ENCODE measurements around the gene NTS.
A peak's percentile ranks its signal among the peaks of the same experiment; 100 is the strongest.

Gene NTS, protein sequence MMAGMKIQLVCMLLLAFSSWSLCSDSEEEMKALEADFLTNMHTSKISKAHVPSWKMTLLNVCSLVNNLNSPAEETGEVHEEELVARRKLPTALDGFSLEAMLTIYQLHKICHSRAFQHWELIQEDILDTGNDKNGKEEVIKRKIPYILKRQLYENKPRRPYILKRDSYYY

DNA sequence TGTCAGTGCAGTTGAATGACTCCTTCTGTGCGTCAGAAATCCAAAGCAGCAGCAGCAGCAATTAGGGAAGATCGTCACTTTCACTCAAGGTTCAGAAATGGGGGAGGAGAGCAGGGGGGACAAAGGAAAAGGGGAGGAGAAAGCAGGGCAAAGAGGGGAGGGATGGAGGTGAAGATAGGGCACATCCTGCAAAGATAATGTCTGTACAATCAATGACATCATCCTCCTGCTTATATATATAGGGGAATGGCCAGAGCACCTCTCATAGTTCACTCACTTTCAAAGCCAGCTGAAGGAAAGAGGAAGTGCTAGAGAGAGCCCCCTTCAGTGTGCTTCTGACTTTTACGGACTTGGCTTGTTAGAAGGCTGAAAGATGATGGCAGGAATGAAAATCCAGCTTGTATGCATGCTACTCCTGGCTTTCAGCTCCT is at the start of gene NTS:
Gene NTS, plus strand, starts transcription at position 265 of the 431 bp plus-strand sequence. Its CDS starts 109 bp downstream, at position 374.
- DNase-seq (ENCODE audit: low spot score), result peak; percentile 2

DNA sequence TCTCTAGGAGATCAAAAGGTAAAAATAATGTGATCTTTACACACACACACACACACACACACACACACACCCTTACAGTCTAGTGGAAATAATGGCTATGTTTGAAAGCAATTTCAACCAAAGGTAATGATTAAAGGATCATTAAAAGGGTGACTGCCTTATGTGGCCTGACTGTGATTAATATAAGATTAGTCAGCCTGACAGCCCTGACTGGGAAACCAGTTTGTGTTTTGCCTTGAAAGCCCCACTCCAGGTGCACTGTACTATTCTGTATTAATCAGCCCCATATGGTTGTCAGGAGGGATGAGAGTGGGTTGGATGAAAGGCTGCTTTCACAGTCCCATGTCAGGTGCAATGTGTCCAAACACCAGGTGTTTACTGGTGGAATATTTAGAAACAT is 48.3 kb upstream of the NTS start:
- DNase-seq (ENCODE audit: low spot score), result peak; percentile 88

DNA sequence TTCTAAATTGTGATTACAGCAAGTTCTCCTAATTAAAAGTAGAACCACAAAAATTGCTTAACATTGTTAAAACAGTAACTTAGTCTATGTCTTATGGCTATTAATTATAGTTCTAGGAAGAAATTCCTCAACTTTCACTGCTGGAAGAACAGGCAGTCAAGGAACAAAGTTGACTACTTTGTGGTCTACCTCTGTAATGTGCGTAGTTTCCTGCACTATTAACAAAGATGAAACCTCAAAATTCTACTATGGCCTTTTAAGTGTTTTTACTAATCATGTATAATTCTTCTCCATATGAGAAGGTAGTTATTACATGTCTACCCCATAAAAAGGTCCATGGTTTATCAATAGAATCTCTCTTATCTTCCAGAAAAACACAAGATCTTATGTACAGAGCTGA is 45.5 kb upstream of the NTS start:
- no peak for DNase-seq (ENCODE audit: low spot score)

DNA sequence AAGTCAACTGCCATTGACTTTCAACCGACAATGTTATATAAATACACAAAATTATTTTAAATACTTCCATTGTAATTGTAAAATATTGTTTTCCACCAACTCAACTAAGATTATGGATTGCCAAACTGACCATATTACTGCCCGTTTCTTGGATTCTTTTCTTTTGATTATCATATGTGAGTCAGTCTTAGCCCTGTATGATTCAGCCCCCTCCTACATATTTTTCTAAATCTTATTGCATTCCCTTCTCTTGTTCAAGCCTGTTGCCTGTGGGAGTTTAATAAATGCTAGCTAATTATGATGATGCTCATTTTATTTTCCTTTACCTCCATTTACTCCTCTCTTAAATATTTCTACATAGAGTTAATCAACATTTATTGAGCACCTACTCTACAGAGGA is 44.7 kb upstream of the NTS start:
- DNase-seq (ENCODE audit: low spot score), result no peak

DNA sequence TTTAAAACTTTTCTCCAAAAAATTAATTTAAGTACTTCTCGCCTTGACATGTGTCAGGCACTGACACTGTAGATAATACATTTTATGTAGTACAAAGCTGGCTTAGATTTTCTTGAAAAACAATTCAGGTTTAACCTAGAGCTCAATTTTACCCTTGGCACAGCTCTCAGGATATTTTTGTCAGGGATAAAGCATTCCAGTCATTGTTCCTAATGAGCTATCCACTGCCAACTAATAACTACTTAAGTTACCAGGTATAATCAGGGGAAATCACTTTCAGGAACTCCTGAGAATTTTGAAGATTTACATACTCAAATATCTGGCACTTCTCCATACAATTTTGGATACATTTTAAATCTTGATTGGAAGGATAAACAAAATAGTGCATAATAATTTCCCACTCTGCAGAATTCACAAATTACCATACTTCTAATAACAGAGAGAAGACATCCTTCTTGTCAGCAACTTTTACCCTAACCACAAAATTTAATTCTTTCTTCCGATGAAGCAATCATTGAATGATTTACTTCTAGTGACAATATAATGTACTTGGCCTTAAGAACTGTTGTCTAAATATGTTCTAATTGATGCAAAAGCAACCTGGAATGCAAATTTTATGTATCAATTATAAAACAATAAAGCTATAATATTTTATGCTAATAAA is 42.6 kb upstream of the NTS start:
- DNase-seq (ENCODE audit: low spot score), result no peak

DNA sequence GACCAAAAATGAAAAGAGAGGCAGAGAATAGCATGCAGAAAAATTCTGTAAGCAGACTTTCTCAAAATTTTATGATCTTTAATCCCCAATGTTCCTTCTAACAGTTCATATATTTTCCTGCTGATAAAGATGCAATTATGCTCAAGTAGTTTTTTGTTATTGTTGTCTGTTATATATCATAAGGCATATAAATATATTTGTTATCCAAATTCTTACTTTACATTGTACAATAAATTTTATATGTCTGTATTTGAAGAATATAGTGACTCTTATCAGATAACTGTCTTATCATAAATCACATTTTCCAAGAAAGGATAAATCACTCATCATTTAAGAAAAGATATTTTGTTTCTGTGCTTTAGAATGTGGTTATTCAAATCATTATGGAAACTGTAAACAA is 40.5 kb upstream of the NTS start:
- no peak for DNase-seq (ENCODE audit: low spot score)

DNA sequence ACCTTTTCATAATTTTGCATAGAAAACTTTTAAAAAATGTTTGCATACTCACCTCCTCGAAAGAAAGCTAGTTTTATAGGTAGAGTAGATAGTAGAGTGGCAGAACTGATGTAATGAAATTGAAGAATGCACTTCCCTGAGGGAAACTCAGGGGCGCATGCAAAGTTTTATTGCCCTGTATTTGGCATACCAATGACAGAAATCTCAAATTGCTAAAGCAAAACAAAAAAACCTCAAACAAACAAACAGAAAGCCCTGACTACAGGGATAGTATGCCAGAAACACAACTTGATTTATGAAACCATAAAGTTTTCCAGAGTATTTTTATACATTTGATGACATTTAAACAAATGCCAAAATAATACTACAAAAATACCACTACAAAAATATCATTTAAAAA is 39.7 kb upstream of the NTS start:
- DNase-seq (ENCODE audit: low spot score), result peak; percentile 4

DNA sequence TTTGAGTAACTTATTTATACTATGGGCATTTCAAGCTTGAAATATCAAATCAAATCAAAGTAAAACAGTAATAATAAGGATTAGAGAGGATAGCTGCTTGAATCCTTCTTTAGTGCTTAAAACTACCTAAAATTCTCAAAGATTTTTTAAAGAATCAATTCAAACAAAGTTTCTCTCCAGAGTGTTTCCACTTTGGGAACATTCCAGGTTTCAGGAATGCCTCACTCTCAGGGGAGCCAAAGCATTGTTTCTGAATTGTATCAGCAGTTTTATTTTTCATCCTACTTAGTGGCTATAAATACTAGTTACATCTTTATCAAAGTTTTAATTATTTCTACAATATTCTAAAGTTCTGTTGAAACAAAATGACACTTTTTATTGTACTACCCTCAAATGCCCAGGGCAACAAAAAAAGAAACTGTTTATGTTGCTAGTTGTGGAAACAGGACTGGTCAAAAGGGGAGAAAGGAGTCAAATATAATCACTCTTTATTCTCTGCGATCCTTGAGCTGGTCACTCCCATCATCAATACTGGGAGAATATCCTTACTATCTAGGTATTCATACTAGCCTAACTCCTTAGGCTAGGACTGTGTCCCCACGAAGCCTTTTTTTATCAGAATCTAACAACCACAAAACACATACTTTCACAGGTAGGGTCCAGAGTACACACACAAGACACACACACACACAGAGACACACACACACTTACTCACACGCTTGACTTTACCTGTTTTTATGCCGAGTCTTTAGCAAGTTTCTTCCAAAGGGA is 38.5 kb upstream of the NTS start:
- DNase-seq (ENCODE audit: low spot score), result peak; percentile 11

DNA sequence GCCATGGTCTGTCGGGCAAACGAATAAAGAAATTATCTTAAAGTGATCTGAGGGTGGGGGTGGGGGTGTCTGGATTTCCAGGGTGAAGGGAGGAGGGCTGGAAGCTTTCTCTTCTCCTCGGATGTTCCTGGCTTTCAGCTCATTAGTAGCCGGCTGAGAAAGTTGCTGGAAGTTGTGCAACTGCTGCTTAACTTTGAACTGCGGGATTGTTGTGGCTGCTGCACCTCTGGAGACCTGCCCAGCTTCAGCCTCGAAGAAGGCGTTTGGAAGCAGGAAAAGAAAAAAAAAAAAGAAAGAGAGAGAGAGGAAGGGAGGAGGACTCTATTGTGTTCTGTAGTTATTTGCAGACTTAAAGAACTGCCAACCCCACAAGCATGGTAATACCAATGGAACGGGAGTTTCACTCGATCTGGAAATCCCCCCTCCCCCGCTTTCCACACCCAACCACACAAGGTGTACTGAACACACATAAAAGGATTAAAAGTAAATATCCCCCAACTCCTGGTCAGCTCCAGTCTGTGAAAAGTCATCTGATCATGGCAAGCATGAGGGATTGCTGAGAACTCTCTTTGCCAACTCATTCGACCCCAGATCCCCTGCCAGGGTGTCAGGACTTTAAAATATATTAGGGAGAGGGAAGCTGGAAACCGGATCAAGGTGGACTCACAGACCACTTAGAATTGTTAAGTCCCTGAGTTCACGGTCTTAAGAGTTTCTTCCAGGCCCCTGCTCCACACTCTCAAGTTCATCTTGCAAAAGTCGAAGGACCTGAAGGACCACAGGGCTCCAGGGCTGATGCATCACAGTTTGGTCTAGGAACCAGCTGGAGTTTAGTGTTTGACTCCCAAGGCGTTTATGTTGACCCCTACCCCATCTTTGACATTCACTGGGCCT is 37.7 kb upstream of the NTS start, which contains the start of gene RASSF9:
Gene RASSF9, minus strand, starts transcription at position 213 of the 894 bp plus-strand sequence. Its CDS starts 208 bp downstream, at position 5.
- DNase-seq (ENCODE audit: low spot score), result peak; percentile 20

DNA sequence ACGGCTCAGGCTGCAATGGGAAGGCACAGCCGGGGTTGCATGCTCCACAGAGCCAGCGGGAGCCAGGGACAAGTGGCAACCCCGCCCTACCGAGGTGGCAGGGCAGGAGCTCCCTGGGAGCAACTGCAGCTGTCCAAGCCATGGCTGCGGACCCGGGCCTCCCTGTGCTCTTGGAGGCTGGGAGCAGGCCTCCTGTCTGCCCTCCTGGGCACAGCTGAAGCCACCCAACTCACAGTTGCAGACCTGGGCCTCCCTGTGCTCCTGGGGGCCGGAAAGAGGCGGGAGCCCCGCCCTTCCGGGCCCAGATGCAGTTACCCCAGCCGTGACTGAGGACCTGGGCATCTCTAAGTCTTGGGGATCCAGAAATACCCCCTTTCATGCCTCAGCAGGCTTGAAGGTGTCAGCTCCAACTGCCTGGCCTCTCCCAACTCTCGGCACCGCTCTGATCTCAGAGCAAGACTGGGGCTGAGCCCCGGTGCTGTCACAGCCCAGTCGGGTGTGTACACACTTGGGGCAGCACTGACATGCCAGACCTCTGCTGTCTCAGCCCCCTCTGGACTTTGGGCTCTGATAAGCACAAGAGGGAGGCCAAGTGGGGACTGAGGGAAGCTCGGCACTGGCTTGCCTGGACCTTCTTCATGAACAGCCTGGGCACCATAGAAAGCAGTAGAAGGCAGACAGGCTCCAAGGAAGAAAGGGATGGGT is 30.3 kb upstream of the NTS start:
- DNase-seq (ENCODE audit: low spot score), result no peak

DNA sequence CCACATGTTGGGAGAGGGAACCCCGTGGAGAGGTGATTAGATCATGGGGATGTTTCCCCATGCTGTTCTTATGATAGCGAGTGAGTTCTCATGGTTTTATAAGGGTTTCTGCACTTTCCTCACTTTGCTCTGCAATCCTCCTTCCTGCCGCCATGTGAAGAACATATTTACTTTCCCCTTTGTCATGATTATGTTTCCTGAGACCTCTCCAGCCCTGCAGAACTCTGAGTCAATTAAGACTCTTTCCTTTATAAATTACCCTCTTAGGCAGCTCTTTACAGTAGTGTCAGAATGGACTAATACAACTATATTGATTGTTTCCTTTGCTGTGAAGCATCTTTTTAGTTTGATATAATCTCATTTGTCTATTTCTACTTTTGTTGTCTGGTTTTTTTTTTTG is 24.8 kb upstream of the NTS start:
- no peak for DNase-seq (ENCODE audit: low spot score)

DNA sequence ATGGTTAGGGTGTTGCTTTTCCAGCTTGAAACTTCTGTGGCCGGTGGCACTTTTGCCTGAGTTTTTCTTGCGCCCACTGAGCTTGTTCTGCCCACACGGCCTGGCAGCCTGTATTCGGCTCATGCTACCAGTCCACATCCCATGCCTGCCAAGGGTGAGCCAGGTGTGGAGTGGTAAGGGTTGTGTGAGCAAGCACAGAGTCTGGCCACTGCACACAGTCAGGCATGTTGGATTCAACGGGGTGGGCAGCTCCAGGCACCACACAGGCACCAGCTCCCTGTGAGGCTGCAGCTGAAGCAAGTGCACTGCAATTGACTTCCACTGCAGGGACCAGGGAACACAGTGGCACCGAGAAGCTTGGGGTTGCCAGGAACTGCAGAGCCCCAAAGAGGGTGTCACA is 18.8 kb upstream of the NTS start:
- no peak for DNase-seq (ENCODE audit: low spot score)

DNA sequence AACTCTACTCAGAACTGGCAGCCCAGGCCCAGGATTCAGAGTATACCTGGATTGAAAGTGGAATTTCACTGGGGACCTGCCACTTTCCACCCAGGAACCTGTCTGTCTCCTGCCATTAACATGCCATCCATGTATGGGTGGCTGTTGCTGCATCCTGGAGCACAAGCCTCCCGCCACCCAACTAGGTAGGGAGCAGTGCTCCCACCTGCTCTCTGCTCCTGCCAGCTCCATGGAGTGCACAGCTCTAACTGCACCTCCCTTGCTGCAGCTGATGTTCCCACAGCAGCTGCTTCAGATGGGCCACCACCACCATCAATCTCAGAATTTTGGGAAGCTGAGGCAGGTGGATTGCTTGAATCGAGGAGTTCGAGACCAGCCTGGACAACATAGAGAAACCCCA is 17.1 kb upstream of the NTS start:
- no peak for DNase-seq (ENCODE audit: low spot score)

DNA sequence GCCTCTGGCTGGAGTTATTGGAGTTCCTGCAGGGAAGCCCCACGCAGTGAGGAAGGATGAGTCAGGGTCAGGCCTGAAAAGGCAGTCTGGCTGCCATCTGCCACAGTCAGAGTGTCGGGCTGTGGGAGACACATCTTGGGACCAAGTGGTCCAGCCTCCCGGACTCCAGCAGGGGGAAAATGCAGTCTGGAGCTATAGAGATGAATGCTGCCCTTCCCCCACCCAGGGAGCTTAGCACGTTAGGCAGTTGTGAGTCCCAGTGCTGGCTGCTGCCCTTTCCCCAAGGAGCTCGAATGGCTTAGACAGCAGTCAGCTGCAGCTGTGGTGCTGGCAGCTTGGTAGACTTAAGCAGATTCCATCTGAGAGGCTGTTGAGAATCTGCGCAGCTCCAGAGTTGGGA is 8.2 kb upstream of the NTS start:
- DNase-seq (ENCODE audit: low spot score), result no peak

DNA sequence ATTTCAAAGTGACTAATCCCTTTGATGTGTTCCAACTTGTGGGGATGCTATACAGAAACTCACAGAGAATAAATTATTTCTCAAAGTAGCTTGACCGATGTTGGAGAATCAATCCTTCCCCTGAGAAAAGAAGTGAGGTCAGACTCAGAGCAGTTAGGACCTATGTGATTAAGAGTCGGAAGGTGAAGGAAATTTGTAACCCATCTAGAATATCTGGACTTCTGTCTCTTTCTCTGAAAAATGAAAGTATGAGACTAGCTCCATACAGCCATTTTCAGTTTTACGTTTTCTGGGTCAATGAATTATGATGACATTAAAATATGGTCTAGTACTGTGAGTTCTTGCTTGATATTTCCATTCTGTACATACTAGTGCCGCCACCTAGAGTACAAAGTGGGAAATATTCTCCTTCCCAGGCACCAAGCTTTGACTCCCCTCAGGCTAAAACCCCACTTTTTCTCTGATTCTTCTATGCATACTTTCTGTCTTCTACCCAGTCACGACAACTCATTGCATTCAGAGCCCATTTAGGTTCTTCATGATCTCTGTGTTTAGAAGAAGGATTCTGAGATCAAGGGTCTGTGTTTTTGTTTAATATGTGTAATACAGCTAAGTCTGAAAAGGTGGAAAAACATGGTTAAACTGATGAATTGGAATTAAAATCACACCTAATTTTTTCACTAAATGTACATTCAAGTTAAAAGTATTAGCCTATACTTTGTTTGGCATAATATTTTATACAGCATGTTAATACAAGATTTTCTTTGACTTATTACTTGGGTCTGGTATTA is 6.9 kb upstream of the NTS start:
- DNase-seq (ENCODE audit: low spot score), result peak; percentile 57

DNA sequence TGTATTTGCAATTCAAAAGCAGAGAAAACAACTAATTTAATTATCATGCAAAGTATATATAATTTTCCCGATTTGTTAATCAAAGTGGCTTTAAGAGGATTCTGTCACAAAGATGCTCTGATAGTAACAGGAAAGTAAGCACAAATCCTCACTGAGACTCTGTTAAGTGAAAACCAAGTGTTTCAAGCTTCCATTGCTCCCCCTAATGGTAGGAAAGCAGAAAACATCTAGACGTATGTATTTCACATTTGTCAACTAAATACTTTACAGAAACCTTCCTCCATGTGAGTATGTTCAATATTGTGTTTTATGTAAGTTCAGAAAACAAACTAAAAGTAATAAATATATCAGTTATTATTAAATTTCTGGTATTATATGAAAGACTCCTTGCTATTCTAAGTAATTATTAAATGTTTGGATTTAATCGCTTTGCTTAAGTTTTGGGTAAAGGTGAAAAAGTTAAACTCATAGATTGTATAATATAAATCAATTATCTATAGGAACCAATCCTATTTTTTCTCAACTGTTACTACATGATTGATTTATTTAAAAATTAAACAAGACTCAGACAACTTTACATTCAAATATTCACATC is 1.5 kb upstream of the NTS start:
- DNase-seq (ENCODE audit: low spot score), result peak; percentile 46

DNA sequence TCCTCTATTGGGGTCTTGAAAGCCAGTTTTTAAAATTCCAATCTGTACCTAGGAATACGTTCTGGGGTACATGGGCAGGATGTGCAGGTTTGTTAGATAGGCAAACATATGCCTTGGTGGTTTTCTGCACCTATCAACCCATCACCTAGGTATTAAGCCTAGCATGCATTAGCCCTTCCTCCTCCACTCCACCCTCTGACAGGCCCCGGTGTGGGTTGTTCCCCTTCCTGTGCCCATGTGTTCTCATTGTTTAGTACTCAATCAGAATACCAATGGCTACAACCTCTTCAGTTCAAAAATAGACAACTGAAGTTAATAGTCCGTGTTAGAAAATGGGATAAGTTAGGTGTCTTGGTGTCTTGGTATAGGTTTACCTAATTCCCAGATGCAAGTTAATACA is 3.4 kb downstream of the NTS start:
- DNase-seq (ENCODE audit: low spot score), result no peak

DNA sequence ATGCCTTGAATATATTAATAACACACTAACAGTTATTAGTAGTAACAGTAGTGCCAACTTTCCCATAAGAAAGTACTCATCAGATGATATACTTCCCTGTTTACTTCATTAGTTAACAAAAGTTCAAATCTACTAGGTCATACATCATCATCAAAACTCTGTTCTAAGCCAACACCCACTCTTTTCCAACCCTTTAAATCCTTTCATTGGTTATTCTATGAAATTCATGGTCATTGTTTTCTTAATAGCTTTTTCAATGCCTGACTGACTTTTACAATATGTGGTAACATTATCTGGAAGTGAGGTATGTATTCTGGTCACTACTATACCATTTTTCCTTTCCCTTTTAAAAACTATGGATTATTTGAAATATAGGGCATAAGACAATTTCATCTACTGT is 9.7 kb downstream of the NTS start:
- no peak for DNase-seq (ENCODE audit: low spot score)

DNA sequence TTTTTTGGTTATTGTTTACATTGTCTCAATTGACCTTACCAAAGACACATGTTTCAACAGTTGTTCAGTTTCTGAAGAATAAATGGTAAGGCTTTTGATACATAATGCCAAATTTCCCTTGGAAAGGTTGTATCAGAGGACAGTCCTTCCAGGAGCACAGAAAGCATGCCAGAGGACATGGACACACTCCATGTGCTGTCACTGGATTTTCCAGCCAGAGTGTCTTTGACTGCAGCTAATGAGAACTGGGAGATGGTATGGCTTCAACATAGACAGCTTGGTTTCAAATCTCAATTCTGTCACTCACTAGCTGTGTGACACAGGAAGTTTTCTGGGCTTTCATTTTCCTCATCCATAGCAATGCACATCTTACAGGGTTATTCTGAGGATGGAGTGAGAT is 20.6 kb downstream of the NTS start:
- DNase-seq (ENCODE audit: low spot score), result no peak

DNA sequence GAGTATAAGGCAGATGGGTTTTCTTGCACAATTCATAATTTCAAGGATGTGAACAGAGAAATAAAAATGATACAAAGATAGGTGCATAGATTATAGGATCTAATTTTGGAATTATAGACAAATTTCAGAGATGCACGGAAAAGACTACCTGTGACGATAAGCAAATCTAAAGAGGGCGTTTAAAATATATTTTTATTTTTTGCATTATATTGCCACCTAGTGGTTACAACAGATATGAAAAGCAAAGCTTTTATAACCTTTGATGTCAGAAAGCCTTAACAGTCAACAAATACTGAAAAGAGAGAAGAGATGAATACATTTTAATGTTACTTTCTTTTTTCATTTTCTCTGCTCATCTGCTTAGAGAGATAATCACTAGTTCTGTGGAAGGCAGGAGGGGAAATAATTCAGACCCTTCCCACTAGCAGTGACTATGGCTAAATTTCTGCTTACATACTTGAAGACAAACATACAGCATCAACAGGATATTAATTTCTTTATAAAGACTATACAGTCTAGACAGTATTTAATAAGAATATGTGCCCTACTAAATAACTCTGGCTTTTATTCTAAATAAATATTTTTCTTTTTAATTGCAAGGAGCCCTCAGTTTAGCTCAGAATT is 46.3 kb downstream of the NTS start:
- peak; percentile 31 for DNase-seq (ENCODE audit: low spot score)

Measured in SW480 (cell line).